ENCODE results near the gene PPM1F. TPM values are rescaled to one million over a fixed set of nuclear protein-coding genes. Genes with fewer than 3 reads are reported as not detected.

PPM1F gene
- total RNA-seq, 1 experiment from 2014 or later = 21.1 TPM

GRCh38 chr22:21921184-21921721, 31.4 kb downstream of the PPM1F start:
- H3K4me1 ChIP-seq (ENCODE audit: insufficient read depth, low read length) = peaks cover 12% of the 10 kb centered on the region; the same call in 1 of the 2 replicates
- TF ChIP-seq, protein P1, sequence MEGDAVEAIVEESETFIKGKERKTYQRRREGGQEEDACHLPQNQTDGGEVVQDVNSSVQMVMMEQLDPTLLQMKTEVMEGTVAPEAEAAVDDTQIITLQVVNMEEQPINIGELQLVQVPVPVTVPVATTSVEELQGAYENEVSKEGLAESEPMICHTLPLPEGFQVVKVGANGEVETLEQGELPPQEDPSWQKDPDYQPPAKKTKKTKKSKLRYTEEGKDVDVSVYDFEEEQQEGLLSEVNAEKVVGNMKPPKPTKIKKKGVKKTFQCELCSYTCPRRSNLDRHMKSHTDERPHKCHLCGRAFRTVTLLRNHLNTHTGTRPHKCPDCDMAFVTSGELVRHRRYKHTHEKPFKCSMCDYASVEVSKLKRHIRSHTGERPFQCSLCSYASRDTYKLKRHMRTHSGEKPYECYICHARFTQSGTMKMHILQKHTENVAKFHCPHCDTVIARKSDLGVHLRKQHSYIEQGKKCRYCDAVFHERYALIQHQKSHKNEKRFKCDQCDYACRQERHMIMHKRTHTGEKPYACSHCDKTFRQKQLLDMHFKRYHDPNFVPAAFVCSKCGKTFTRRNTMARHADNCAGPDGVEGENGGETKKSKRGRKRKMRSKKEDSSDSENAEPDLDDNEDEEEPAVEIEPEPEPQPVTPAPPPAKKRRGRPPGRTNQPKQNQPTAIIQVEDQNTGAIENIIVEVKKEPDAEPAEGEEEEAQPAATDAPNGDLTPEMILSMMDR (conservative IDR thresholded peaks at IDR 0.05) = no peak
- H4K20me1 ChIP-seq (ENCODE audit: control insufficient read depth, insufficient read depth, insufficient read length) = no peaks in the 10 kb centered on the region
- no peak overlapping the region for H3K9ac ChIP-seq (ENCODE audit: extremely low read depth, insufficient read length, low read length)
- H2AK5ac ChIP-seq (ENCODE audit: insufficient read length, low read length) = no peak overlapping the region
- no peak overlapping the region for H3K23ac ChIP-seq (ENCODE audit: insufficient read length, low read depth, low read length)
- H3K4me2 ChIP-seq (ENCODE audit: insufficient read depth, insufficient read length, low read length) = no peak overlapping the region
- peak; percentile 60 for DNase-seq
- peak overlapping the region; percentile 24 for H3K27ac ChIP-seq (ENCODE audit: insufficient read length, low read depth, low read length)
- no peak overlapping the region for H2BK120ac ChIP-seq (ENCODE audit: low read depth, low read length, poor library complexity, severe bottlenecking)
- H2BK5ac ChIP-seq (ENCODE audit: insufficient read length, low read length) = no peak overlapping the region
- H4K5ac ChIP-seq (ENCODE audit: insufficient read length, low read depth, low read length) = no peak overlapping the region
- H3K27me3 Mint-ChIP-seq (ENCODE audit: low read depth) = no peaks in the 10 kb centered on the region
- peaks cover 2 to 5% (median 2%) of the 10 kb centered on the region in 3 experiments; a peak in 2 of 7 replicates for H3K36me3 Mint-ChIP-seq (ENCODE audit: insufficient read depth in 1 of 3, low read depth in 3 of 3)
- WGBS (ENCODE audit: extremely low coverage, insufficient read length, low lambda C conversion rate) = no CpG with 5 or more reads among the region's 13 CpGs
- no peaks in the 10 kb centered on the region for H3K27me3 ChIP-seq (ENCODE audit: insufficient read depth, low read length)
- H3K23me2 ChIP-seq (ENCODE audit: insufficient read length, low read depth, low read length, poor library complexity, severe bottlenecking) = no peaks in the 10 kb centered on the region
- no peak overlapping the region for H3T11ph ChIP-seq (ENCODE audit: low read length)
- peak overlapping the region; percentile 55 to 99 (median 93) for H3K27ac Mint-ChIP-seq
- no peak overlapping the region for H2BK12ac ChIP-seq (ENCODE audit: insufficient read length, low read depth, low read length)
- no peak overlapping the region for H2BK20ac ChIP-seq (ENCODE audit: low read depth, low read length, poor library complexity, severe bottlenecking)
- H4K91ac ChIP-seq (ENCODE audit: insufficient read length, low read depth, low read length) = no peak overlapping the region
- H2AFZ ChIP-seq (ENCODE audit: low read length) = no peak overlapping the region
- H3K56ac ChIP-seq (ENCODE audit: insufficient read length, low read depth, low read length) = no peak overlapping the region
- H3K79me2 ChIP-seq (ENCODE audit: insufficient read depth, low read length) = no peaks in the 10 kb centered on the region
- H3K4me3 Mint-ChIP-seq = peak overlapping the region in 1 of 2 experiments; percentile 42; a peak in 1 of 5 replicates
- no peak overlapping the region for H4K8ac ChIP-seq (replicated peaks; ENCODE audit: insufficient read length, low read depth, low read length)
- no peak overlapping the region for H2BK15ac ChIP-seq (ENCODE audit: low read depth, low read length)
- H3K79me1 ChIP-seq (ENCODE audit: insufficient read depth, low read depth, low read length, poor library complexity, severe bottlenecking) = no peaks in the 10 kb centered on the region
- peak overlapping the region; percentile 45 for H3K18ac ChIP-seq (ENCODE audit: insufficient read length, low read depth, low read length)
- no peaks in the 10 kb centered on the region for H3K9me3 ChIP-seq (ENCODE audit: control insufficient read depth, low read depth, low read length)
- no peak overlapping the region for H3K14ac ChIP-seq (ENCODE audit: insufficient read depth, low read length)
- no peak overlapping the region for H3K4ac ChIP-seq (ENCODE audit: low read depth, low read length)
- peaks cover 57 to 72% of the 10 kb centered on the region in 2 experiments for H3K4me1 Mint-ChIP-seq
- H3K9me3 Mint-ChIP-seq = no peaks in the 10 kb centered on the region

Measured in H9 (cell line).